Measurements from ENCODE around the gene NFIA. TPM values are rescaled to one million over a fixed set of nuclear protein-coding genes. Genes with fewer than 3 reads are reported as not detected.

NFIA gene
- total and polyA plus RNA-seq, 10 of the 15 experiments (the other 5 are each of a cell fraction or from before 2014, with no cell fraction given), result 0.10 to 0.16 TPM; not detected in 8

GRCh38 chr1:61268546-61269240, 186.3 kb downstream of the NFIA start:
- Histone ChIP-seq H3K27me3 (replicated peaks in 1 of 2; ENCODE audit: control insufficient read depth in 2 of 2, insufficient read depth in 2 of 2, low read length in 1 of 2) (no peaks in the 10 kb centered on the region; a peak in 1 of 4 replicates), H3K36me3 (ENCODE audit: control insufficient read depth in 2 of 2, insufficient read depth in 2 of 2, low read length in 1 of 2) (no peaks in the 10 kb centered on the region), H3K9me3 (replicated peaks; ENCODE audit: control insufficient read depth, insufficient read depth, low read length) (no peaks in the 10 kb centered on the region), H3K9ac (ENCODE audit: control insufficient read depth, insufficient read depth, low read length) (no peak overlapping the region), H3K27ac (ENCODE audit: control insufficient read depth, insufficient read depth) (no peak overlapping the region), H2AFZ (ENCODE audit: control insufficient read depth, low read depth, low read length) (no peak overlapping the region), H3K4me2 (ENCODE audit: control insufficient read depth, insufficient read depth) (no peak overlapping the region), H4K20me1 (ENCODE audit: control insufficient read depth, insufficient read depth) (no peaks in the 10 kb centered on the region; the same call in 1 of the 2 replicates), H3K79me2 (ENCODE audit: control insufficient read depth, insufficient read depth, low read length) (no peaks in the 10 kb centered on the region), H3K4me3 (no peak overlapping the region), H3K4me1 (ENCODE audit: control insufficient read depth, insufficient read depth, low read length) (no peaks in the 10 kb centered on the region)
- intact Hi-C loops (cut with micrococcal nuclease; ENCODE audit: unreplicated experiment) (no loop called here), in situ Hi-C loops (cut with MboI) (no loop called here)
- ChIA-PET SMC1A (ENCODE audit: uncharacterized antibody, unreplicated experiment) (interaction anchor here (0.6 kb wide), 1 partner anchor 652 kb away, joined by 4 read pairs; no protein-coding TSS in a partner anchor), RAD21 (ENCODE audit: unreplicated experiment) (no interaction called here), CTCF (no interaction called here), POLR2A (interaction anchor here (1.0 kb wide), 1 partner anchor 11 kb away, joined by 3 read pairs; no protein-coding TSS in a partner anchor)
- FAIRE-seq, result no peak
- TF ChIP-seq EED (IDR thresholded peaks at IDR 0.05; ENCODE audit: low read depth) (no peak), TAF1 (IDR thresholded peaks at IDR 0.05; ENCODE audit: borderline replicate concordance, low read depth, low read length) (no peak), ZSCAN29 (IDR thresholded peaks at IDR 0.05) (no peak), FOS (IDR thresholded peaks at IDR 0.05; ENCODE audit: borderline replicate concordance, extremely low read depth, insufficient read length) (no peak), HSF1 (IDR thresholded peaks at IDR 0.05; ENCODE audit: low read depth, low read length) (no peak), RCOR1 (conservative IDR thresholded peaks at IDR 0.05; ENCODE audit: low read depth, low read length) (no peak), ZNF622 (IDR thresholded peaks at IDR 0.05) (no peak), SMARCA5 (IDR thresholded peaks at IDR 0.05) (no peak)
- BruUV-seq (replicated peaks), result no TSS peak
- DNase-seq (ENCODE audit: low read depth, low spot score), result no peak
- 25% methylated on average over 9 of the region's 9 CpGs for WGBS (ENCODE audit: insufficient coverage, insufficient replicate concordance, low lambda C conversion rate, missing lambda C conversion rate)
- ATAC-seq, result no peak

All from GM12878 (cell line).